ENCODE results near the gene CRBN.

The CRBN gene

GRCh38 chr3:3105246-3105645 lies 74.2 kb downstream of the CRBN start:
- Histone ChIP-seq H3K4me1 (ENCODE audit: control insufficient read depth, insufficient read depth, low read length) (peaks cover under 1% of the 10 kb centered on the region), H3K36me3 (ENCODE audit: control insufficient read depth, insufficient read depth, low read length) (no peaks in the 10 kb centered on the region), H3K9ac (ENCODE audit: low read length) (no peak overlapping the region), H3K9me3 (ENCODE audit: control insufficient read depth, low read length) (no peaks in the 10 kb centered on the region), H3K4me3 (ENCODE audit: low read length) (no peak overlapping the region), H3K27me3 (ENCODE audit: control insufficient read depth, insufficient read depth, low read length) (no peaks in the 10 kb centered on the region)

- Histone ChIP-seq H3K4me1 (ENCODE audit: control insufficient read depth, insufficient read depth, low read length) (no peaks in the 10 kb centered on the region), H3K4me3 (ENCODE audit: low read length) (no peak overlapping the region), H3K36me3 (ENCODE audit: control insufficient read depth, insufficient read depth, low read length) (no peaks in the 10 kb centered on the region), H3K9me3 (ENCODE audit: control insufficient read depth, low read length) (no peaks in the 10 kb centered on the region), H3K9ac (ENCODE audit: low read length) (no peak overlapping the region), H3K27me3 (ENCODE audit: control insufficient read depth, insufficient read depth, low read length) (no peaks in the 10 kb centered on the region)
These were observed 76.7 kb downstream of the CRBN start for GRCh38 chr3:3102751-3103150.

DNA sequence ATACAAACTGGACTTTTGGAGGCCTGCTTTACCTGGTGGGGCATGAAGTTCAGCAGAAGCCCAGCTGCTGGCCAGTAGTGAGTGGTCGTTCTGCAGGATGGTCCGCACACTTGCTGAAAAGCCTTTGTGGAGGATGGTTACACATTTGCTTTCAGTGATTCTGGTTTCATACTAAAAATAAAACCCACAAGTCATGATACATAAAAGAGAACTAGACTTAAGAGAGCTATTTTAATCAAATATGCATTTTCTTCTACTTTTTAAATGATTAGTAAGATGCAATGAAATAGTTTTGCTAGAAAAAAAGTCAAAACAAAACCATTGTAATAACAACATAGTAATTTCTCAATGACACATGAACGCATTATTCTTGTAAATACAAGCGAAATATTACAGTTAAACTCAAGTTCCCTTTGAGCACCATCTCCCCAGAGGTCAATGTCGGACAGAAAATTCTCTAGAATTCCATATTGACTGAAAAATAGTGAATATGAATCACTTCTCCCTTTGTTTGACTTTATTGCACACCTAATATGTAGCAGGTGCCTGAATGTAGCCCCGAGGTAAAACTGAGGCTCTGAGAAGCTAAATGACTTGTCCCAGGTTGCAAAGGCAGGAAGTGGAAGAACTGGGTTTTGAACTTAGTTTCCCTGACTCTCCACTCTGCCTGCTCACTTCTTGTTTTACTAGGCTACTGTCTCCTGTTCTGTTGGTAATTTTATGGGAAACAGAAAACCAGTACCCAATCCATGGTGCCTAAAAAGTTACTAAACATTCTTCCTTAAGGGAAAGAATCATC lies 77.6 kb downstream of the CRBN start:
- no peak overlapping the region for H3K9ac ChIP-seq (ENCODE audit: low read length)
- no peaks in the 10 kb centered on the region for H3K27me3 ChIP-seq (ENCODE audit: control insufficient read depth, insufficient read depth, low read length)
- no peaks in the 10 kb centered on the region for H3K4me1 ChIP-seq (ENCODE audit: control insufficient read depth, insufficient read depth, low read length)
- H3K9me3 ChIP-seq (ENCODE audit: control insufficient read depth, low read length) = no peaks in the 10 kb centered on the region
- H3K4me3 ChIP-seq (ENCODE audit: low read length) = no peak overlapping the region
- H3K36me3 ChIP-seq (ENCODE audit: control insufficient read depth, insufficient read depth, low read length) = no peaks in the 10 kb centered on the region

Measured in mucosa of stomach (tissue), 1 donor.